GM23338 (cell line): ENCODE data around the gene CCDC157. TPM values are rescaled to one million over a fixed set of nuclear protein-coding genes. Genes with fewer than 3 reads are reported as not detected.
A peak's percentile ranks its signal among the peaks of the same experiment; 100 is the strongest.

Experiments used
- ATAC-seq: fragments of 200-7000 bp; cut with Tn5 transposase; 3 replicates; pipeline ENCODE4 v1.9.1; 2020
- DNase-seq: peaks from one replicate; pipeline ENCODE4 v3.0.0-alpha.2; 2015; ENCODE audit warnings: low spot score
- H2AFZ ChIP-seq: fragments of 200-600 bp; sonication (generic); 2 replicates; pipeline ENCODE4 v1.8.0; 2016; ENCODE audit warnings: antibody characterized with exemption, mild to moderate bottlenecking, moderate library complexity
- H3F3A ChIP-seq: fragments of 200-600 bp; sonication (generic); replicated peaks from 2 replicates; pipeline ENCODE4 v1.8.0; 2017; ENCODE audit warnings: antibody characterized with exemption, mixed run types, low read depth
- H3K27ac ChIP-seq: fragments of 200-600 bp; sonication (generic); 2 replicates; pipeline ENCODE4 v1.6.1; 2016; ENCODE audit warnings: low read depth
- H3K27me3 ChIP-seq: fragments of 200-600 bp; sonication (generic); 2 replicates; pipeline ENCODE4 v1.8.0; 2016; ENCODE audit warnings: mild to moderate bottlenecking, mixed run types, moderate library complexity; ENCODE audit not compliant: insufficient read depth
- H3K36me3 ChIP-seq: fragments of 200-600 bp; sonication (generic); 2 replicates; pipeline ENCODE4 v1.8.0; 2016; ENCODE audit warnings: mild to moderate bottlenecking; ENCODE audit not compliant: insufficient read depth
- H3K4me1 ChIP-seq: fragments of 200-600 bp; sonication (generic); 2 replicates; pipeline ENCODE4 v1.8.0; 2016; ENCODE audit warnings: mild to moderate bottlenecking, moderate library complexity; ENCODE audit not compliant: insufficient read depth
- H3K4me2 ChIP-seq: fragments of 200-600 bp; sonication (generic); 2 replicates; pipeline ENCODE4 v1.7.1; 2017; ENCODE audit warnings: mixed run types
- H3K4me3 ChIP-seq: fragments of 200-600 bp; sonication (generic); 2 replicates; pipeline ENCODE4 v1.6.1; 2016; ENCODE audit warnings: mixed run types
- H3K79me2 ChIP-seq: fragments of 200-600 bp; sonication (generic); replicated peaks from 2 replicates; pipeline ENCODE4 v1.8.0; 2017; ENCODE audit warnings: mild to moderate bottlenecking; ENCODE audit not compliant: insufficient read depth
- H3K9me2 ChIP-seq: fragments of 200-600 bp; sonication (generic); 2 replicates; pipeline ENCODE4 v1.8.0; 2017; ENCODE audit not compliant: insufficient read depth
- H4K20me1 ChIP-seq: fragments of 200-600 bp; sonication (generic); replicated peaks from 2 replicates; pipeline ENCODE4 v1.8.0; 2017; ENCODE audit warnings: mild to moderate bottlenecking; ENCODE audit not compliant: insufficient read depth
- H3K27ac Mint-ChIP-seq: 2 replicates; pipeline ENCODE4 v1.8.0; 2020; ENCODE audit warnings: inconsistent platforms, mild to moderate bottlenecking, moderate library complexity, mixed read lengths
- H3K27me3 Mint-ChIP-seq: 3 replicates; pipeline ENCODE4 v1.8.0; 2022; ENCODE audit warnings: low read depth, mild to moderate bottlenecking, moderate library complexity, mixed read lengths, inconsistent platforms; ENCODE audit not compliant: insufficient read depth, poor library complexity
- H3K36me3 Mint-ChIP-seq: 3 replicates; pipeline ENCODE4 v1.8.0; 2021; ENCODE audit warnings: low read depth, mild to moderate bottlenecking, inconsistent platforms, moderate library complexity, mixed read lengths
- H3K4me1 Mint-ChIP-seq: 3 replicates; pipeline ENCODE4 v1.8.0; 2020; ENCODE audit warnings: mild to moderate bottlenecking, inconsistent platforms, mixed read lengths
- H3K4me3 Mint-ChIP-seq: 3 replicates; pipeline ENCODE4 v1.8.0; 2021; ENCODE audit warnings: moderate library complexity, mild to moderate bottlenecking, inconsistent platforms, mixed read lengths
- H3K9me3 Mint-ChIP-seq: 3 replicates; pipeline ENCODE4 v1.8.0; 2020; ENCODE audit warnings: moderate library complexity, mild to moderate bottlenecking, inconsistent platforms, mixed read lengths
- CREB1 ChIP-seq: fragments of 250-450 bp; sonication (Bioruptor Pico); IDR thresholded peaks from 2 replicates; pipeline ENCODE4 v1.5.0; 2020; ENCODE audit warnings: low read depth, mild to moderate bottlenecking, moderate library complexity
- CTCF ChIP-seq, 2 experiments: fragments of 200-600 bp in 1 of 2; sonication (generic) in 1 of 2; conservative IDR thresholded peaks; 2 replicates each; pipeline versions ENCODE4 v1.5.1 to v1.6.1; 2016 to 2017; ENCODE audit warnings: antibody characterized with exemption in 2 of 2, low read depth in 2 of 2, mild to moderate bottlenecking in 2 of 2, moderate library complexity in 1 of 2
- ETS1 ChIP-seq: IDR thresholded peaks from 2 replicates; pipeline ENCODE4 v1.6.1; 2016; ENCODE audit warnings: antibody characterized with exemption
- EZH2 ChIP-seq: fragments of 200-600 bp; sonication (generic); IDR thresholded peaks from one replicate; pipeline ENCODE4 v1.8.0; 2017; ENCODE audit warnings: antibody characterized with exemption, mild to moderate bottlenecking, low read depth; ENCODE audit not compliant: unreplicated experiment
- EZH2phosphoT487 ChIP-seq: fragments of 200-600 bp; sonication (generic); IDR thresholded peaks from one replicate; pipeline ENCODE4 v1.8.1; 2018; ENCODE audit warnings: antibody characterized with exemption; ENCODE audit not compliant: unreplicated experiment
- JUNB ChIP-seq: IDR thresholded peaks from one replicate; pipeline ENCODE4 v1.6.1; 2016; ENCODE audit warnings: antibody characterized with exemption; ENCODE audit not compliant: unreplicated experiment
- POLR2AphosphoS5 ChIP-seq: IDR thresholded peaks from 2 replicates; pipeline ENCODE4 v1.6.1; 2016; ENCODE audit warnings: antibody characterized with exemption, low read depth
- REST ChIP-seq: IDR thresholded peaks from one replicate; pipeline ENCODE4 v1.6.1; 2018; ENCODE audit warnings: antibody characterized with exemption; ENCODE audit not compliant: unreplicated experiment
- STAT1 ChIP-seq: IDR thresholded peaks from one replicate; pipeline ENCODE4 v1.6.1; 2016; ENCODE audit warnings: antibody characterized with exemption; ENCODE audit not compliant: unreplicated experiment
- ZNF114 ChIP-seq: fragments of 250-450 bp; sonication (Bioruptor Pico); IDR thresholded peaks from 2 replicates; pipeline ENCODE4 v1.5.0; 2020; ENCODE audit warnings: mild to moderate bottlenecking, moderate library complexity
- ZNF331 ChIP-seq: fragments of 250-450 bp; sonication (Bioruptor Pico); IDR thresholded peaks from 2 replicates; pipeline ENCODE4 v1.5.0; 2020; ENCODE audit warnings: low read depth, mild to moderate bottlenecking, moderate library complexity
- ZNF462 ChIP-seq: fragments of 250-450 bp; sonication (Bioruptor Pico); IDR thresholded peaks from 2 replicates; pipeline ENCODE4 v1.5.0; 2020; ENCODE audit warnings: mild to moderate bottlenecking, moderate library complexity
- polyA plus RNA-seq: library from polyadenylated mRNA; unstranded; fragments of >200 nt; fragmentation: Nextera tagmentation; extraction: Ambion mirVana; gene quantifications from 2 replicates; pipeline ENCODE4 v1.2.1, GENCODE V29; 2016
- total RNA-seq: library from RNA; depleted of rRNA; stranded (reverse); fragments of >200 nt; shearing (Covaris generic); gene quantifications from 2 replicates; pipeline ENCODE4 v1.2.3, GENCODE V29; 2014

CCDC157 gene
- total and polyA plus RNA-seq, 2 experiments from 2014 or later = 3.8 to 7.9 TPM

GRCh38 chr22:30362651-30363281, 6.0 kb downstream of the CCDC157 start:
- peak; percentile 81 for DNase-seq
- TF ChIP-seq CTCF (conservative IDR thresholded peaks at IDR 0.05; ENCODE audit: low read depth in 2 of 2) = no peak
- no peak for TF ChIP-seq REST
- no peak for TF ChIP-seq JUNB
- no peak for TF ChIP-seq ZNF462
- no peak for TF ChIP-seq EZH2
- TF ChIP-seq CREB1 = no peak
- TF ChIP-seq ZNF114 (CRISPR knock-in tag) = no peak
- TF ChIP-seq EZH2phosphoT487 = no peak
- TF ChIP-seq ETS1 = no peak
- no peak for TF ChIP-seq STAT1
- no peak for TF ChIP-seq ZNF331
- no peak for TF ChIP-seq POLR2AphosphoS5
- peaks cover 6% of the 10 kb centered on the region; the same call in 1 of the 3 replicates for H3K36me3 Mint-ChIP-seq
- no peaks in the 10 kb centered on the region for H3K9me3 Mint-ChIP-seq
- no peaks in the 10 kb centered on the region for H3K9me2 ChIP-seq
- peak overlapping the region; percentile 14; the same call in 1 of the 3 replicates for H3K4me3 Mint-ChIP-seq
- H2AFZ ChIP-seq = peak overlapping the region; percentile 29; the same call in 1 of the 2 replicates
- no peaks in the 10 kb centered on the region for H4K20me1 ChIP-seq
- peak; percentile 90 for ATAC-seq
- H3K27me3 Mint-ChIP-seq = peaks cover 11% of the 10 kb centered on the region
- H3K36me3 ChIP-seq = no peaks in the 10 kb centered on the region
- H3K27ac Mint-ChIP-seq = peak overlapping the region; percentile 23
- 0 out of 2 replicates have a peak, but pooled peaks cover 9% of the 10 kb centered on the region for H3F3A ChIP-seq
- H3K79me2 ChIP-seq = 0 out of 2 replicates have a peak, but pooled peaks cover 5% of the 10 kb centered on the region
- H3K4me2 ChIP-seq = peak overlapping the region; percentile 69
- H3K4me1 Mint-ChIP-seq = peaks cover 27% of the 10 kb centered on the region
- peaks cover 23% of the 10 kb centered on the region for H3K4me1 ChIP-seq
- H3K27me3 ChIP-seq = no peaks in the 10 kb centered on the region
- peak overlapping the region; percentile 30; the same call in 1 of the 2 replicates for H3K4me3 ChIP-seq
- H3K27ac ChIP-seq = peak overlapping the region; percentile 72
